Activated CD8-positive, alpha-beta T cell treated with anti-CD3 and anti-CD28 coated beads for 36 hours (primary cell): ENCODE results near the gene PPP1R3A. TPM values are rescaled to one million over a fixed set of nuclear protein-coding genes. Genes with fewer than 3 reads are reported as not detected.

Experiments used
- ATAC-seq: fragments of 200-7000 bp; cut with Tn5 transposase; one replicate; pipeline ENCODE4 v1.10.0; 2021; ENCODE audit warnings: mild to moderate bottlenecking, moderate library complexity
- CTCF ChIA-PET: fragments of 350-600 bp; sonication (Branson Sonifier 250); formaldehyde crosslinking; loops from one replicate; lab custom pipeline; 2021; ENCODE audit warnings: antibody characterized with exemption; lab: Charles Lee
- POLR2A ChIA-PET: fragments of 350-600 bp; sonication (Branson Sonifier 250); formaldehyde crosslinking; loops from one replicate; lab custom pipeline; 2021; ENCODE audit warnings: antibody characterized with exemption; lab: Charles Lee
- DNase-seq: peaks from one replicate; pipeline ENCODE4 v3.0.0-alpha.2; 2020
- H3K27ac Mint-ChIP-seq: one replicate; pipeline ENCODE4 v1.8.0; 2021; ENCODE audit warnings: mild to moderate bottlenecking, mixed read lengths
- H3K27me3 Mint-ChIP-seq: one replicate; pipeline ENCODE4 v1.8.0; 2021; ENCODE audit warnings: mixed read lengths
- H3K36me3 Mint-ChIP-seq: one replicate; pipeline ENCODE4 v1.8.0; 2021; ENCODE audit warnings: low read depth, mixed read lengths
- H3K4me1 Mint-ChIP-seq: one replicate; pipeline ENCODE4 v1.8.0; 2021; ENCODE audit warnings: low read depth, mixed read lengths
- H3K4me3 Mint-ChIP-seq: one replicate; pipeline ENCODE4 v1.8.0; 2021; ENCODE audit warnings: mild to moderate bottlenecking, moderate library complexity, mixed read lengths
- H3K9me3 Mint-ChIP-seq: one replicate; pipeline ENCODE4 v1.8.0; 2021; ENCODE audit warnings: mixed read lengths
- intact Hi-C: fragments of 100-400 bp; cut with micrococcal nuclease; formaldehyde crosslinking; loops from one replicate; pipeline ENCODE4 v1.10.0; 2022
- total RNA-seq, 2 experiments: library from RNA; stranded (reverse); gene quantifications; one replicate each; pipeline ENCODE4 v1.2.3, GENCODE V29; 2021
- TF ChIP-seq, protein P1 (sequence below): fragments of 200-600 bp; IDR thresholded peaks from one replicate; pipeline ENCODE4 v1.8.0; 2022; ENCODE audit warnings: antibody characterized with exemption, mild to moderate bottlenecking

Gene PPP1R3A, protein sequence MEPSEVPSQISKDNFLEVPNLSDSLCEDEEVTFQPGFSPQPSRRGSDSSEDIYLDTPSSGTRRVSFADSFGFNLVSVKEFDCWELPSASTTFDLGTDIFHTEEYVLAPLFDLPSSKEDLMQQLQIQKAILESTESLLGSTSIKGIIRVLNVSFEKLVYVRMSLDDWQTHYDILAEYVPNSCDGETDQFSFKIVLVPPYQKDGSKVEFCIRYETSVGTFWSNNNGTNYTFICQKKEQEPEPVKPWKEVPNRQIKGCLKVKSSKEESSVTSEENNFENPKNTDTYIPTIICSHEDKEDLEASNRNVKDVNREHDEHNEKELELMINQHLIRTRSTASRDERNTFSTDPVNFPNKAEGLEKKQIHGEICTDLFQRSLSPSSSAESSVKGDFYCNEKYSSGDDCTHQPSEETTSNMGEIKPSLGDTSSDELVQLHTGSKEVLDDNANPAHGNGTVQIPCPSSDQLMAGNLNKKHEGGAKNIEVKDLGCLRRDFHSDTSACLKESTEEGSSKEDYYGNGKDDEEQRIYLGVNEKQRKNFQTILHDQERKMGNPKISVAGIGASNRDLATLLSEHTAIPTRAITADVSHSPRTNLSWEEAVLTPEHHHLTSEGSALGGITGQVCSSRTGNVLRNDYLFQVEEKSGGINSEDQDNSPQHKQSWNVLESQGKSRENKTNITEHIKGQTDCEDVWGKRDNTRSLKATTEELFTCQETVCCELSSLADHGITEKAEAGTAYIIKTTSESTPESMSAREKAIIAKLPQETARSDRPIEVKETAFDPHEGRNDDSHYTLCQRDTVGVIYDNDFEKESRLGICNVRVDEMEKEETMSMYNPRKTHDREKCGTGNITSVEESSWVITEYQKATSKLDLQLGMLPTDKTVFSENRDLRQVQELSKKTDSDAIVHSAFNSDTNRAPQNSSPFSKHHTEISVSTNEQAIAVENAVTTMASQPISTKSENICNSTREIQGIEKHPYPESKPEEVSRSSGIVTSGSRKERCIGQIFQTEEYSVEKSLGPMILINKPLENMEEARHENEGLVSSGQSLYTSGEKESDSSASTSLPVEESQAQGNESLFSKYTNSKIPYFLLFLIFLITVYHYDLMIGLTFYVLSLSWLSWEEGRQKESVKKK
- not detected for total RNA-seq

DNA sequence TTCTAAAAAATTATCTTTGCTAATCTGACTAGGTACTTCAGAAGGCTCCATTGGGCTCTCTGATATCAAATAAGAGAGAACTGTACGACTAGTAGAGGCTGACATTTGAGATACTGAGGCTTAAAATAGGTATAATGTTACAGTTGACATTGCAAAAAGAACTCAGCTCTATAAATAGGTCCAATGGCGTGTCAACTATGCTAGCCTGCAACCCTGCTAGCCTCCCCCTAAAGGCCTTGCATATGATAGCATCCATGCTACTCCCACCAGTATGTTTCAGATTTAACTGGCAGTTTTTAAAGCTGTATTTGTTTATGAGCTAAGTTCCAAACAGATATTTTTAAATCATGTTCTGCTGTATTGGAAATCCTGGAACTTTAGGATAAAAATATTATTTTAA lies at the start of gene PPP1R3A:
TSS of gene PPP1R3A (minus strand) at position 64 of the 400 bp plus-strand sequence. CDS start at position 51, 13 bp downstream.
- CTCF ChIA-PET = no interaction called here
- H3K36me3 Mint-ChIP-seq = no peaks in the 10 kb centered on the region

GRCh38 chr7:113963356-113963755 lies 44.5 kb upstream of the PPP1R3A start:
- Mint-ChIP-seq H3K4me1 (no peaks in the 10 kb centered on the region), H3K4me3 (no peak overlapping the region), H3K27me3 (no peaks in the 10 kb centered on the region), H3K27ac (no peak overlapping the region), H3K36me3 (no peaks in the 10 kb centered on the region), H3K9me3 (peaks cover 10% of the 10 kb centered on the region)
- TF ChIP-seq, protein P1, sequence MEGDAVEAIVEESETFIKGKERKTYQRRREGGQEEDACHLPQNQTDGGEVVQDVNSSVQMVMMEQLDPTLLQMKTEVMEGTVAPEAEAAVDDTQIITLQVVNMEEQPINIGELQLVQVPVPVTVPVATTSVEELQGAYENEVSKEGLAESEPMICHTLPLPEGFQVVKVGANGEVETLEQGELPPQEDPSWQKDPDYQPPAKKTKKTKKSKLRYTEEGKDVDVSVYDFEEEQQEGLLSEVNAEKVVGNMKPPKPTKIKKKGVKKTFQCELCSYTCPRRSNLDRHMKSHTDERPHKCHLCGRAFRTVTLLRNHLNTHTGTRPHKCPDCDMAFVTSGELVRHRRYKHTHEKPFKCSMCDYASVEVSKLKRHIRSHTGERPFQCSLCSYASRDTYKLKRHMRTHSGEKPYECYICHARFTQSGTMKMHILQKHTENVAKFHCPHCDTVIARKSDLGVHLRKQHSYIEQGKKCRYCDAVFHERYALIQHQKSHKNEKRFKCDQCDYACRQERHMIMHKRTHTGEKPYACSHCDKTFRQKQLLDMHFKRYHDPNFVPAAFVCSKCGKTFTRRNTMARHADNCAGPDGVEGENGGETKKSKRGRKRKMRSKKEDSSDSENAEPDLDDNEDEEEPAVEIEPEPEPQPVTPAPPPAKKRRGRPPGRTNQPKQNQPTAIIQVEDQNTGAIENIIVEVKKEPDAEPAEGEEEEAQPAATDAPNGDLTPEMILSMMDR = no peak
- intact Hi-C loops = no loop called here
- ATAC-seq (no peak), DNase-seq (no peak)
- ChIA-PET POLR2A (no interaction called here), CTCF (no interaction called here)

More for the DNA sequence above, at the start of gene PPP1R3A:
- intact Hi-C loops = no loop called here
- H3K9me3 Mint-ChIP-seq = no peaks in the 10 kb centered on the region
- H3K27me3 Mint-ChIP-seq = no peaks in the 10 kb centered on the region
- ATAC-seq (no peak), DNase-seq (no peak)
- H3K4me1 Mint-ChIP-seq = no peaks in the 10 kb centered on the region
- POLR2A ChIA-PET = no interaction called here
- TF ChIP-seq, protein P1 = no peak
- no peak within 1 kb of the TSS for H3K27ac Mint-ChIP-seq
- no peak within 1 kb of the TSS for H3K4me3 Mint-ChIP-seq

DNA sequence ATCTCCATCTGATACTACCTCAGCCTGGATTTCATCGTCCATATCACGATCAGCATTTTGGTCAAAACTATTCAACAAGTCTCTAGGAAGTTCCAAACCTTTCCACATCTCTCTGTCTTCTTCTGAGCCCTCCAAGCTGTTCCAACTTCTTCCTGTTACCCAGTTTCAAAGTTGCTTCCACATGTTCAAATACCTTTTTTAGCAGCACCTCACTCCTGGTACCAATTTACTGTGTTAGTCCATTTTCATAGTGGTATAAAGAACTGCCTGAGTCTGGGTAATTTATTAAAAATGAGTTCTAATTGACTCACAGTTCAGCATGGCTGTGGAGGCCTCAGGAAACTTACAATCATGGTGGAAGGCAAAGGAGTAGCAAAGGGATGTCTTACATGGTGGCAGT lies 41.1 kb upstream of the PPP1R3A start:
- Mint-ChIP-seq H3K4me3 (no peak overlapping the region), H3K4me1 (no peaks in the 10 kb centered on the region), H3K36me3 (no peaks in the 10 kb centered on the region), H3K9me3 (peaks cover 13% of the 10 kb centered on the region), H3K27me3 (no peaks in the 10 kb centered on the region), H3K27ac (no peak overlapping the region)
- ATAC-seq (no peak), DNase-seq (no peak)
- POLR2A ChIA-PET = no interaction called here
- TF ChIP-seq, protein P1 = no peak
- intact Hi-C loops = no loop called here
- CTCF ChIA-PET = no interaction called here

DNA sequence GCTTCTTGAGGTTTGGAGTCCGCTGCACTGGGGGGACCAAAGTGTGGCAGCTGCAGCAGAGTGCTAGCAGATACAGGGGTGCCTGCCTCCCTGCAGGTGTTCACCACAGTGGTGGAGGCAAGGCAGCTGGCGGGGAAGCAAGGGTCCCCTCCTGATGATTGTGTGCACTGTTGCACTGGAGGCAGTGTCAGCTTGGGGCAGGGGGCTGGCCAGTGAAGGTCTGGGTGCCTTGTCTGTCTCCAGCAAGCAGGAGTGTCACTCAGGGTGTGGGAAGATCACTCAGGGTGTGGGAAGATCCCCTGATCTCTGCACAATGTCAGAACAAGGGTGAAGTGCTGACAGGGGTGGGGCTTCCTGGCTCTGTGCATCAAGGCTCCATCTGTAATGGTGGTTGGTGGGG lies 36.3 kb upstream of the PPP1R3A start:
- Mint-ChIP-seq H3K36me3 (no peaks in the 10 kb centered on the region), H3K9me3 (peaks cover 26% of the 10 kb centered on the region), H3K4me3 (no peak overlapping the region), H3K27ac (no peak overlapping the region), H3K27me3 (no peaks in the 10 kb centered on the region), H3K4me1 (no peaks in the 10 kb centered on the region)
- CTCF ChIA-PET = no interaction called here
- intact Hi-C loops = no loop called here
- ATAC-seq = no peak
- TF ChIP-seq, protein P1 = no peak
- POLR2A ChIA-PET = no interaction called here
- no peak for DNase-seq
